T-helper 2 cell treated with Interferon-gamma antibody and Interleukin-4, amounts not matched to agents 100 ng/mL and 5 ng/mL, for 36 hours (primary cell): ENCODE data around the gene ZNF680. TPM values are rescaled to one million over a fixed set of nuclear protein-coding genes. Genes with fewer than 3 reads are reported as not detected.
"Not testable (repeated sequence)": the region's sequence is repeated elsewhere in the genome, so short reads cannot be mapped to it uniquely, and the experiment has no call there.

ENCODE experiments used
- intact Hi-C: fragments of 100-400 bp; cut with micrococcal nuclease; formaldehyde crosslinking; loops from one replicate; pipeline ENCODE4 v1.15.1; 2023
- total RNA-seq: library from RNA; stranded (reverse); gene quantifications from 2 replicates; pipeline ENCODE4 v1.2.3, GENCODE V29; 2022

Gene ZNF680
- total RNA-seq, 1 donor from 2014 or later: 8.8 TPM

DNA sequence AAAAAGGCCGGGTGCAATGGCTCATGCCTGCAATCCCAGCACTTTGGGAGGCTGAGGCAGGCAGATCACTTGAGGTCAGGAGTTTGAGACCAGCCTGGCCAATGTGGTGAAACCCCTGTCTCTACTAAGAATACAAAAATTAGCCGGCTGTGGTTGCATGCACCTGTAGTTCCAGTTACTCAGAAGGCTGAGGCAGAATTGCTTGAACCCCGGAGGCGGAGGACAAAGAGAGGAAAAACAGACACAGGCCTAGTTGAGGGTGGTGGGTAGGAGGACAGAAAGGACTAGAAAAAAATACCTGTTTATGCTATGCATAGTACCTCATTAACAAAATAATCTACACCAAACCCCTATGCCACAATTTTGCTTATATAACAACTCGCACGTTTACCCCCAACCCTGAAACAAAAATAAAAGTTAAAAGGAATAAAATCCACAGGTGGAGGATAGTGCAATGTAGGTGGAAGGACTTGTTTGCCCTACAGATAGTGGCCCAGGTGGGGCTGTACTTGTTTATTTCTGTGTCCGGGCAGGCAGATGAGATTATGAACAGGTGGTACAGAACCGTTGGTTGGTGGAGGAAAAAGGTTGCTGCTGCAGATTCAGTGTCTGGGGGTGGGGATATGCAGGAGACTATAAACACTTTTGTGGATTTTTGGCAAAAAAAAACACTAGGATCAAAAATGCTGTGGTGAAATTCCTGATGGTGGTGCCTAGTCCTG, 5.1 kb downstream of the ZNF680 start:
- intact Hi-C loops: no loop called here

DNA sequence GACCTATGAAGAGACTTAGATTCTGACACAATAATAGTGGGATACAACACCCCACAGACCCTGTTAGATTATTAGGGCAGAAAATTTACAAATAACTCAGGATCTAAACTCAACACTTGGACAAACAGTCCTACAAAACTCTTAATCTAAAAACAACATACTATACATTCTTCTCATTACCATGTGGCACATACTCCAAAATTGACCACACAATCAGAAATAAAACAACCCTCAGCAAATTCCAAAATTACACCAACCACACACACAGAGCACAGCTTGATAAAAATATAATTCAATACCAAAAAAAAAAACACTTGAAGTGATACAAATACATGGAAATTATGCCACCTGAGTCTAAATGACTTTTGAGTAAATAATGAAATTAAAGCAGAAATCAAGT, 7.8 kb downstream of the ZNF680 start:
- intact Hi-C loops: no loop called here

DNA sequence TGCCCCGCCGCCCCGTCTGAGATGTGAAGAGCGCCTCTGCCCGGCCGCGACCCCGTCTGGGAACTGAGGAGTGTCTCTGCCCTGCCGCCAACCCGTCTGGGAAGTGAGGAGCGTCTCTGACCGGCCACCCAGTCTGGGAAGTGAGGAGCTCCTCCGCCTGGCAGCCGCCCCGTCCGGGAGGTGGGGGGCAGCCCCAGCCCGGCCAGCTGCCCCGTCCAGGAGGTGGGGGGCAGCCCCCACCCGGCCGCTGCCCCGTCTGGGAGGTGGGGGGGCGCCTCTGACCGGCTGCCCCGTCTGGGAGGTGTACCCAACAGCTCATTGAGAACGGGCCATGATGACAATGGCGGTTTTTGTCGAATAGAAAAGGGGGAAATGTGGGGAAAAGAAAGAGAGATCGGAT, 8.7 kb downstream of the ZNF680 start:
- intact Hi-C loops: not testable (repeated sequence)

DNA sequence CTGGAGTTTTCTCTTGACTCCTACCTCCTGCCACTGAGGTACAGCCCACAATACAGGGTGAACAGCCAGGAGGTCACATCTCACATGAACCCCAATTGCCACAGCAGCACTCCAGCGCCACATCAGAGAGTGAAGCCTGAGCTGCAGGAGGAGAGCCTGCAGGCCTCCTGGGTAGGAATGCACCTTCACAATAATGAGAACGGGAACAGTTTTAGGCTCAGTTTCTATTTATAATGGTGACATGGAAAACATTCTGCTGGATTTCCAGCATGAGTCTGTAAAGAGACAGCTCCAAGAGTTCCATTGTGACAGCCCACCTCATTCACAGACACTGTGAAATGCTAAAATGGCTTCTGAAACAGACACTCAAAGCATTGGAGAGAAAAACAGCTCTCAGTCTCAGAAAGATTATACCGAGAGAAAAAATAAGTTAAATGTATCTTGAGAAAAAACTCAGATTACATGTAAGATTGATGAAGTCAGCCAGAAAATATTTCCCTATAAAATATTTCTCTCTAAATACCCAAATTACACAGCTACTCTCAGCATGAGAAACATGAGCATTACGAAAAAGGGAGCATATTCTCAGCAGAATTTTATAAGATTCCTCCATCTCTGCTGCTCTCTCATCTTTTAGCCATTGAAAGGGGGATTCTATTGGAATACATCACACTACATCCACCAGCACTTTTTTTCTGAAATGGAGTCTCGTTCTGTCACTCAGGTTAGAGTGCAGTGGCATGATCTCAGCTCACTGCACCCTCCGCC, 11.3 kb downstream of the ZNF680 start:
- intact Hi-C loops: no loop called here

DNA sequence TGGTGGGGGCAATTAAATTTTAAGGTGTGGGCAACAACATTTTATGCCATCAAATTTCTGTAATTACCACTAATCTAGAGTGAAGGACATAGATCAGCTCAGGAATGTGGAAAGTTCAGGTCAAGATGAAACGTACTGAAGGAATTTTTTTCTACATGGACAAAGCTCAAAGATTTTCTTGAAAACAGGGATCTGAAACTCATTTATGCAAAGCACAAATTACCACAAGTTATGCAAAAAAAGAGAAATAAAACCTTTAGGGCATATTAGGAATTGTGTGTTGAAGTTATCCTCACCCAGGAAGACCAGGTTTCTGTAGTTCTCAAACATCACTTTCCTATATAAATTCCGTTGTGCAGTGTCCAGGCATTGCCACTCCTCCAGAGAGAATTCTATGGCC, 18.9 kb downstream of the ZNF680 start:
- intact Hi-C loops: no loop called here

DNA sequence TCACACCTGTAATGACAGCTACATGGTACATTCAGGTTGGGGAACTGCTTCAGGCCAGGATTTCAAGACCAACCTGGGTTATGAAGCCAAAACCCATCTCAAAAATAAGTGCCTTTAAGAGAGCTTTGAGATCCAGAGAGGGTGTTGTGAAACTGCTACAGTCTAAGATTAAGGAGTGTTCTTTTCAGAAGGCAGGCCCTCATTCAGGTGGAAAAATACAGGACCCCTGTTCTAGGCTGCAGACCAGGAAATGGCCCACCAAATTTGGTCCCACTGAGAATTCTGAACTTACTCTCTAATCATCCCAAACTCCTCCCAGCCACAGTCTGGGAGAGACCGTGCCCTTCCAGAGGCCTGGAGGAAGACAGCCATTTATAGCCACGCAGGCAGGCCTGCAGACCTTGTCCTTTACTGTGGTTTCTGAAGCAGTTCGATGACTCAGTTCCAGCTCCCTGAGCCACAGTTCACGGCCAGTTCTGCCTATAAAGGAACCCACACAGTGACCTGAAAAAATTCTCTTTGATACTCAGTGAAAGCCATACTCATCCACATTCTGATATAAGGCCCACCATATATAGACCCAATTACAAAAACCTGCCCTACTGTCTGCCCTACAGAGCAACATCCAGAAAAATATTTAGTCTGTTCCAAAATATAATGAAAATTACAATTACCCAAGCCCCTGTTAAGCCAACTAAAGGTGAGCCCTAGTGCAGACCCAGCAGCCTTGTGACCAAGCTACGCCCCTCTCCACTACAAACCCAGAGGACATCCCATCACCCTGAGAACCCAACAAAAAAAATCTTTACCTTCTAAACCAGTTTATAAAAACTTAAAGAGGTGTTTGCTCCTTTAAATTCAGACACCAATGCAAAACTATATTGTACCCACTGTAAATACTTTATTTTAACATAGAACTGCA, 21.2 kb downstream of the ZNF680 start:
- intact Hi-C loops: no loop called here

DNA sequence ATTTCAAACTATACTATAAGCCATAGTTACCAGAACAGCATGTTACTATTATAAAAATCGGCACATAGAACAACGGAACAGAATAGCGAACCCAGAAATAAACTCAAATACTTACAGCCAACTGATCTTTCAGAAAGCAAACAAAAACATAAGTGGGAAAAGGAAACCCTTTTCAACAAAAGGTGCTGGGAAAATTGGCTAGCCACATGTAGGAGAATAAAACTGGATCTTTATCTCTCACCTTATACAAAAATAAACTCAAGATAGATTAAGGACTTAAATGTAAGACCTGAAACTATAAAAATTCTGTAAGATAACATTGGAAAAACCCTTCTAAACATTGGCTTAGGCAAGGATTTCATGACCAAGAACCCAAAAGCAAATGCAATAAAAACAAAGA, 29.1 kb downstream of the ZNF680 start:
- intact Hi-C loops: no loop called here

DNA sequence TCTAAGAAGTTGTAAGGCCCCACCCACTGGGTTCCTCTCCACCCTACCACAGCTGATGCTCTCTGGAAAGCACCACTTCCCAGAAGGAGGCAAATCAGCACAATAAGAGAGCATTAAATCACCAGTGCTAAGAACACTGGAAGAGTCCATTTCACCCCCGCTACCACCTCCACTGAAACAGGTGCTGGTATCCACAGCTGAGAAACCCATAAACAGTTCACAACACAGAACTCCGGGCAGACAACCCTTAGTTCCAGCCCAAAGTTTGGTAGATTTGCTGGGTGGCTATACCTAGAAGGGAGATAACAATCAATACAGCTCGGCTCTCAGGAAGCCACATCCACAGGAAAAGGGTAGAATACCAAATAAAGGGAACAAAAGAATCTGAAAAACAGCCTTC, 34.1 kb downstream of the ZNF680 start:
- intact Hi-C loops: no loop called here

DNA sequence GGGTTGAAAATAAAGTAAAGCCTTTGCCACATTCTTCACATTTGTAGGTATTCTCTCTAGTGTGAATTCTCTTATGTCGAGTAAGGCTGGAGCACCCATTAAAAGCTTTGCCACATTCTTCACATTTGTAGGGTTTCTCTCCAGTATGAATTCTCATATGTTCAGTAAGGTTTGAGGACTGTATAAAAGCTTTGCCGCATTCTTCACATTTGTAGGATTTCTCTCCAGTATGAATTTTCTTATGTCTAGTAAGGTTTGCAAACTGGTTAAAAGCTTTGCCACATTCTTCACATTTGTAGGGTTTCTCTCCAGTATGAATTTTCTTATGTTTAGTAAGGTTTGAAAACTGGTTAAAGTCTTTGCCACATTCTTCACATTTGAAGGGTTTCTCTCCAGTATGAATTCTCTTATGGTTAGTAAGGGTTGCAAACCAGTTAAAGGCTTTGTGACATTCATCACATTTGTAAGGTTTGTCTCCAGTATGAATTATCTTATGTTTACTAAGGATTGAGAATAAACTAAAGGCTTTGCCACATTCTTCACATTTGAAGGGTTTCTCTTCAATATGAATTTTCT, 41.4 kb downstream of the ZNF680 start:
- intact Hi-C loops: no loop called here

DNA sequence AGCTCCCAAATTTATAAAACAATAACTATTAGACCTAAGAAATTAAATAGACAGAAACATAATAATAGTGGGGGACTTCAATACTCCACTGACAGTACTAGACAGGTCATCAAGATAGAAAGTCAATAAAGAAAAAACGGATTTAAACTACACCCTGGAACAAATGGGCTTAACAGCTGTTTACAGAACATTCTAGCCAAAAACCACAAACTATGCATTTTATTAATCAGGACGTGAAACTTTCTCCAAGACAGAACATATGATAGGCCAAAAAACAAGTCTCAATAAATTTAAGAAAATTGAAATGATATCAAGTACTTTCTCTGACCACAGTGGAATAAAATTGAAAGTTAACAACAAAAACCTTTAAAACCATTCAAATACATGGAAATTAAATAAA, 46.4 kb downstream of the ZNF680 start:
- intact Hi-C loops: no loop called here

DNA sequence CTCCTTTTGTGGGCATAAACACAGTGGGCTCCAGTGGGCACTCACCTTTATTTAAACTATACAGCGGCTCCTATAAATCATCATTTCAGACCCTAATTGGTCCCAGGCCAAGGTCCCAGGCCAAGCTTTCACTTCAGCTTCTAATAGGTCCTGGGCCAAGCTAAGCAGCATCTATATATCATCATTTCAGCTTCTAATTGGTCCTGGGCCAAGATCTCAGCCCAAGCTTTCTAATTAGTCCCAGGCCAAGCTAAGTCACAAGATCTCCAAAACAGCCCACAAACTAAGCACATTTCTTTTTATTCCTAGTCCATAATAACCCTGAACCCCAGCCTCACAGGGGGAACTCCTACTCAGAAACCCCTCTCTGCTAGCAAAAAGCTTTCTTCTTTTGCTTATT, 47.1 kb downstream of the ZNF680 start:
- intact Hi-C loops: no loop called here

DNA sequence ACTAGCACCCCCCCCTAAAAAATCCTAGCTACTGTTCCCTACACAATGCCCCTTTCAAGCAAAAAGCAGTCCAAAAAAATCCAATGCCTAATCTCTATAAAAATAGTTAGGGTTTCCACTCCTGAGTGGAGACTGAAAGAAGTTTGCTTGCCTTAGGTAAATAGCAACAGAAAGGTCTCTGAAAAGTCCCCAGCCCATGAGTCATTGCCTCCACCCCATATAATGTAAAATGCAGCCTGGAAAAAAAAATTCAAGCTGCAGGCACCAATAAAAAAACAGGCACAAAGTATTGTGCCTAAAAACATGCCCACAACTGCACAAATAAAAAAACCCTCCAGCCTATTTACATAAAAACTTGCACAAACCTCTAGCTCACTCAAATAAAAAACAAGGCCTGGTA, 47.5 kb downstream of the ZNF680 start:
- intact Hi-C loops: no loop called here

DNA sequence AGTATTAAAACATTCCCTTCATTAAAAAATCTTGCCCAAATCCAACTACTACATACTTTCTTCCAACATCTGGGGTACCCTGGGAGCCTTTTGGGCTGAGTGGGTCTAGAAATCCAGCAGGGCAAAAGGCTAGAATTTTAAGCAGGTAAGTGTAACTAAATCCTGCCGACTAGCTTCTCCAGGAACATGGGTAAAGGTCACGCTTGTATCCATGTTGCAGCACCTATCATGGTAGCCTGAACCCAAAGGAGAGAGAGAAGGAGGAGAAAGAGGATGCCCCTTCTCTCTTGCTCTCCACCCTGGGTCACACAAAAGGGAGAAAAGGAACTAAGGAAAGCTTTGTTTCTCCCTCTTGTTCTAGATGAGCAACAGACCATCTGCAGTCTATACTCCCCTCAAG, 53.3 kb downstream of the ZNF680 start:
- intact Hi-C loops: no loop called here

DNA sequence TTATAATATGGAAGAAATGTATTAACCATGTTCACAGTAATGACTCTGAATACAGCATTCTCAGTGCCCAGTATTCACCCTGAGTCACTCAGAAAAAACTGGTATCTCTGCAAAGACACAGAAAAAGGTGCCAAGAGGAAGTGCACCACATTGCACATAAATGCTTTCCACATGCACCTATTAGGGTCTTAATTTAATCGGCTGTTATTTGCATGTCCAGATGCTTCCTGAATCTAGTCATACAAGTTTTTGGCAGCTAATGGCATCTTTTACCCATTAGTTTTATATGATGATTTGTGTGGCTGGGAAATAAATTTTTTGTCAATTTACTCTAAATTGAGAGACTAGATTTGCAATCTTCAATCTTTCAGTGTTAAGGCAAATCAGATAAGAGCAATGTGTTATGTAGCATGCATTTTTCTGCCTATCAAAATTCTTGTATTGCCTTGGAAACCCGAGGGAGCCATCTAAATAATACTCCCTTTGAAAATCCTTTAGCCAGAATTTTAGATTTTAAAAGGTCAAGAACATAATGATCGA, 58.2 kb downstream of the ZNF680 start:
- intact Hi-C loops: no loop called here

DNA sequence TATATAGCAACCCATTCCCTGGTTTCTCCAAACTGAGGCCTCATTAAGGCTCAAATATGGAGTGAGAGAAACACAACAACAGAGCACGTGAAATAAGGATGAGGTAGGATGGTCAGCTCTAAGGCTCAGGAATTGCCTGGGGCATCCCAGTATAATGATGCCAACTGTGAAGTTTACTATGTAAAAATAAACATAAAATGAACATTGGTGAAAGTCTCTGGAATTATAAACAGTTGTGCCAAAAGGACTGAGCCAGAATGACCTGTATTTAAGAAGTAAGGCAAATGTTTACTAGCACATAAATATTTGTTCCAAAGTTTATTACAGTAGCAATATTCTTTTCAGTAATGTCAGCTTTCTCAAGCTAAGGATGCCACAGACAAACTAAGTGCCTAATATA, 64.6 kb downstream of the ZNF680 start:
- intact Hi-C loops: no loop called here

DNA sequence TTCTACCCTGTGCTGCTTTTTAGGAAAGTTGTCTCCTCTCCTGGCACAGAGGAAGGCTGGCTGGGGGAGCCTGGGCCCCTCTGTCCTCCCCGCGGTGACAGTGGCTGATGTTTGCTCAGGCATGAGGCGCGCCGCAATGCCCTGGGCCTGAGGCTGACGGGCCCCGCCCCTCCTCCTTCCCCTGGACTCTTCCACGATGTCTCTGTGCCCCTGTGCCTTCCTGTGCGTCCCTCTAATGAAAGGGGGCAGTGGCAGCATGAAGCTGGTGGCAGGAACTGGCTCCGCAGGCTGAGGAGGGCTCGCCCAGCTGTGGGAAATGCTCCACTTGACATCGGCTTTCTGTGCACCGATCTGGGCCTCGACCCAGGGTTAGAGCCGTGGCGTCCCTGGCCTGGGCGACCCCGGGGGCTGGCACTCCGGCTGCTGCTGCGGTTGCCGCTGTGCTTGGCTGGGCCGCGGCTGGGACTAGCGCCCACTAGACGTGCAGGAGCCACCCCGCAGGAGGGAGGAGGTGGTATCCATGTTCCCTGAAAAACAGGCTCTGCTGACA, 67.9 kb downstream of the ZNF680 start:
- intact Hi-C loops: no loop called here

DNA sequence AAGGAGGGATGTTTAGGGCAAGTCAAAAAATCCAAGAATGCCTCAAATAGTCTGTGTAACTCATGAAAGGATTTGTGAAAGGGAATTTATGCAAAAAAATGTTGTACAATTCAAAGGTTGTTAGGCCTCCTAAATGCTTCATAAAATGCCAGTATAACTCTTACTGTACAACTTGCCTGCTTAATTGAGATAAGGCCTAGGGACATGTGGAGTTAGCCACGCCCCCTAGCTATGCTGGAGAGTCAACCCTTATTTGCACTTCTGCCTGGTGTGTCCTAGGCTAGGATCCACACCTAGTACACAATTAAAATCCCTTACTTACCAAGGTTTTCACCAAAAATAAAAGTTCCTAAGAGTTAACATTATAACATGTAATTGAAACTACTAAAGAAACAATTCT, 77.2 kb downstream of the ZNF680 start:
- intact Hi-C loops: no loop called here
